Type B pancreatic cell (in vitro differentiated cells): ENCODE results near the gene RFTN1. TPM values are rescaled to one million over a fixed set of nuclear protein-coding genes. Genes with fewer than 3 reads are reported as not detected.

Source experiments
- DNase-seq: peaks from one replicate; pipeline ENCODE4 v3.0.0; 2021; ENCODE audit warnings: mixed read lengths; ENCODE audit not compliant: unreplicated experiment; ENCODE audit errors: extremely low spot score
- H3K27ac Mint-ChIP-seq: 2 replicates; pipeline ENCODE4 v1.8.0; 2021; ENCODE audit warnings: mild to moderate bottlenecking, mixed read lengths
- H3K27me3 Mint-ChIP-seq: 2 replicates; pipeline ENCODE4 v1.8.0; 2021; ENCODE audit warnings: mixed read lengths
- H3K36me3 Mint-ChIP-seq: 2 replicates; pipeline ENCODE4 v1.8.0; 2021; ENCODE audit warnings: mixed read lengths
- H3K4me1 Mint-ChIP-seq: one replicate; pipeline ENCODE4 v1.8.0; 2021; ENCODE audit warnings: mixed read lengths; ENCODE audit not compliant: unreplicated experiment
- H3K4me3 Mint-ChIP-seq: 2 replicates; pipeline ENCODE4 v1.8.0; 2021; ENCODE audit warnings: mild to moderate bottlenecking, mixed read lengths
- H3K9me3 Mint-ChIP-seq: 2 replicates; pipeline ENCODE4 v1.8.0; 2021; ENCODE audit warnings: mixed read lengths
- CTCF ChIP-seq: fragments of 200-600 bp; sonication (generic); conservative IDR thresholded peaks from 2 replicates; pipeline ENCODE4 v1.5.0; 2021; ENCODE audit warnings: antibody characterized with exemption, mild to moderate bottlenecking
- total RNA-seq: library from RNA; stranded (reverse); gene quantifications from 2 replicates; pipeline ENCODE4 v1.2.1, GENCODE V29; 2021; ENCODE audit warnings: low replicate concordance

The RFTN1 gene
- total RNA-seq, 1 donor from 2014 or later, result 18.3 TPM

GRCh38 chr3:16536344-16536663, 22.8 kb upstream of the RFTN1 start:
- Mint-ChIP-seq H3K9me3 (no peaks in the 10 kb centered on the region), H3K27me3 (peaks cover 29% of the 10 kb centered on the region), H3K27ac (no peak overlapping the region), H3K4me1 (peaks cover 32% of the 10 kb centered on the region), H3K4me3 (no peak overlapping the region), H3K36me3 (no peaks in the 10 kb centered on the region)
- TF ChIP-seq CTCF, result no peak
- no peak for DNase-seq

GRCh38 chr3:16534640-16535262, 21.3 kb upstream of the RFTN1 start:
- peaks cover 32% of the 10 kb centered on the region for H3K4me1 Mint-ChIP-seq
- DNase-seq, result no peak
- no peak overlapping the region for H3K4me3 Mint-ChIP-seq
- H3K27ac Mint-ChIP-seq, result no peak overlapping the region
- H3K9me3 Mint-ChIP-seq, result no peaks in the 10 kb centered on the region
- H3K36me3 Mint-ChIP-seq, result no peaks in the 10 kb centered on the region
- H3K27me3 Mint-ChIP-seq, result peaks cover 25% of the 10 kb centered on the region
- TF ChIP-seq CTCF, result no peak

- H3K27me3 Mint-ChIP-seq, result peaks cover 29% of the 10 kb centered on the region
- H3K27ac Mint-ChIP-seq, result no peak overlapping the region
- no peak for DNase-seq
- no peak for TF ChIP-seq CTCF
- no peaks in the 10 kb centered on the region for H3K9me3 Mint-ChIP-seq
- H3K4me3 Mint-ChIP-seq, result no peak overlapping the region
- H3K4me1 Mint-ChIP-seq, result peaks cover 32% of the 10 kb centered on the region
- no peaks in the 10 kb centered on the region for H3K36me3 Mint-ChIP-seq
Observed at GRCh38 chr3:16533928-16534574, 20.6 kb upstream of the RFTN1 start.

GRCh38 chr3:16529264-16529663, 15.8 kb upstream of the RFTN1 start:
- no peaks in the 10 kb centered on the region for H3K36me3 Mint-ChIP-seq
- peaks cover 15% of the 10 kb centered on the region for H3K4me1 Mint-ChIP-seq
- no peak for TF ChIP-seq CTCF
- no peak for DNase-seq
- peaks cover 26% of the 10 kb centered on the region for H3K27me3 Mint-ChIP-seq
- no peak overlapping the region for H3K4me3 Mint-ChIP-seq
- H3K27ac Mint-ChIP-seq, result no peak overlapping the region
- peaks cover 4% of the 10 kb centered on the region for H3K9me3 Mint-ChIP-seq

GRCh38 chr3:16528581-16528993, 15.1 kb upstream of the RFTN1 start:
- Mint-ChIP-seq H3K36me3 (no peaks in the 10 kb centered on the region), H3K4me1 (peaks cover 8% of the 10 kb centered on the region), H3K9me3 (peaks cover 4% of the 10 kb centered on the region), H3K27ac (no peak overlapping the region), H3K27me3 (peaks cover 26% of the 10 kb centered on the region), H3K4me3 (no peak overlapping the region)
- DNase-seq, result no peak
- no peak for TF ChIP-seq CTCF
